ENCODE data around the gene KLHL29. TPM values are rescaled to one million over a fixed set of nuclear protein-coding genes. Genes with fewer than 3 reads are reported as not detected.

Gene KLHL29
- polyA plus RNA-seq, 3 donors: 0.03 TPM; not detected in 2

GRCh38 chr2:23492921-23493320, 107.9 kb downstream of the KLHL29 start:
- WGBS (ENCODE audit: insufficient coverage): 90% methylated on average over 1 of the region's 7 CpGs
- peaks cover 0 to 6% (median 0%) of the 10 kb centered on the region in 7 donors for H3K9me3 Mint-ChIP-seq
- no peak for DNase-seq
- H3K27me3 Mint-ChIP-seq (ENCODE audit: low read depth in 3 of 3): peaks cover 49 to 83% (median 73%) of the 10 kb centered on the region in 3 donors
- H3K27ac ChIP-seq (ENCODE audit: low read depth in 1 of 2, low read length in 2 of 2): no peak overlapping the region
- peaks cover 0 to 3% of the 10 kb centered on the region in 2 donors for H3K36me3 Mint-ChIP-seq
- no peak overlapping the region for H3K4me3 Mint-ChIP-seq
- H3K4me3 ChIP-seq (replicated peaks in 1 of 3; ENCODE audit: low read depth in 2 of 3, low read length in 3 of 3): no peak overlapping the region
- H3K27me3 ChIP-seq (ENCODE audit: control insufficient read depth in 2 of 2, insufficient read depth in 2 of 2, low read length in 2 of 2): peaks cover 7 to 34% of the 10 kb centered on the region in 2 donors
- H4K20me1 ChIP-seq (ENCODE audit: insufficient read depth, low read length): no peaks in the 10 kb centered on the region
- H3K36me3 ChIP-seq (replicated peaks in 1 of 2; ENCODE audit: control insufficient read depth in 1 of 2, insufficient read depth in 2 of 2, low read length in 2 of 2): no peaks in the 10 kb centered on the region
- no peak overlapping the region for H3K9ac ChIP-seq (ENCODE audit: insufficient read depth, low read length, poor library complexity, severe bottlenecking)
- TF ChIP-seq, protein P1, sequence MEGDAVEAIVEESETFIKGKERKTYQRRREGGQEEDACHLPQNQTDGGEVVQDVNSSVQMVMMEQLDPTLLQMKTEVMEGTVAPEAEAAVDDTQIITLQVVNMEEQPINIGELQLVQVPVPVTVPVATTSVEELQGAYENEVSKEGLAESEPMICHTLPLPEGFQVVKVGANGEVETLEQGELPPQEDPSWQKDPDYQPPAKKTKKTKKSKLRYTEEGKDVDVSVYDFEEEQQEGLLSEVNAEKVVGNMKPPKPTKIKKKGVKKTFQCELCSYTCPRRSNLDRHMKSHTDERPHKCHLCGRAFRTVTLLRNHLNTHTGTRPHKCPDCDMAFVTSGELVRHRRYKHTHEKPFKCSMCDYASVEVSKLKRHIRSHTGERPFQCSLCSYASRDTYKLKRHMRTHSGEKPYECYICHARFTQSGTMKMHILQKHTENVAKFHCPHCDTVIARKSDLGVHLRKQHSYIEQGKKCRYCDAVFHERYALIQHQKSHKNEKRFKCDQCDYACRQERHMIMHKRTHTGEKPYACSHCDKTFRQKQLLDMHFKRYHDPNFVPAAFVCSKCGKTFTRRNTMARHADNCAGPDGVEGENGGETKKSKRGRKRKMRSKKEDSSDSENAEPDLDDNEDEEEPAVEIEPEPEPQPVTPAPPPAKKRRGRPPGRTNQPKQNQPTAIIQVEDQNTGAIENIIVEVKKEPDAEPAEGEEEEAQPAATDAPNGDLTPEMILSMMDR (IDR thresholded peaks at IDR 0.05): no peak
- H3K4me1 Mint-ChIP-seq: peaks cover 18% of the 10 kb centered on the region
- H2AFZ ChIP-seq (ENCODE audit: insufficient read depth, low read depth, low read length, poor library complexity, severe bottlenecking): no peak overlapping the region
- no peak overlapping the region for H3K4me2 ChIP-seq (replicated peaks; ENCODE audit: extremely low read depth, low read length, poor library complexity, severe bottlenecking)
- no peaks in the 10 kb centered on the region for H3K9me3 ChIP-seq (replicated peaks in 1 of 2; ENCODE audit: control insufficient read depth in 1 of 2, insufficient read depth in 1 of 2, low read length in 2 of 2)
- H3K79me2 ChIP-seq (ENCODE audit: insufficient read depth, low read length): no peaks in the 10 kb centered on the region
- H3K27ac Mint-ChIP-seq: no peak overlapping the region
- H3K4me1 ChIP-seq (ENCODE audit: control insufficient read depth in 1 of 2, insufficient read depth in 2 of 2, low read length in 2 of 2): peaks cover 19% of the 10 kb centered on the region in 2 donors
- intact Hi-C loops (cut with micrococcal nuclease): no loop called here

GRCh38 chr2:23493846-23494245, 108.9 kb downstream of the KLHL29 start:
- H3K9ac ChIP-seq (ENCODE audit: insufficient read depth, low read length, poor library complexity, severe bottlenecking): no peak overlapping the region
- no peaks in the 10 kb centered on the region for H3K36me3 ChIP-seq (replicated peaks in 1 of 2; ENCODE audit: control insufficient read depth in 1 of 2, insufficient read depth in 2 of 2, low read length in 2 of 2)
- Mint-ChIP-seq H3K36me3 (peaks cover 0 to 3% of the 10 kb centered on the region in 2 donors), H3K4me3 (peak overlapping the region in 1 of 2 donors; percentile 5), H3K27ac (no peak overlapping the region), H3K9me3 (peaks cover 0 to 6% (median 0%) of the 10 kb centered on the region in 7 donors), H3K27me3 (ENCODE audit: low read depth in 3 of 3) (peaks cover 42 to 80% (median 71%) of the 10 kb centered on the region in 3 donors), H3K4me1 (peaks cover 27% of the 10 kb centered on the region)
- no peaks in the 10 kb centered on the region for H3K9me3 ChIP-seq (replicated peaks in 1 of 2; ENCODE audit: control insufficient read depth in 1 of 2, insufficient read depth in 1 of 2, low read length in 2 of 2)
- H3K27ac ChIP-seq (ENCODE audit: low read depth in 1 of 2, low read length in 2 of 2): no peak overlapping the region
- no peak overlapping the region for H3K4me3 ChIP-seq (replicated peaks in 1 of 3; ENCODE audit: low read depth in 2 of 3, low read length in 3 of 3)
- H4K20me1 ChIP-seq (ENCODE audit: insufficient read depth, low read length): no peaks in the 10 kb centered on the region
- H3K4me1 ChIP-seq (ENCODE audit: control insufficient read depth in 1 of 2, insufficient read depth in 2 of 2, low read length in 2 of 2): peaks cover 24 to 27% of the 10 kb centered on the region in 2 donors
- no peak overlapping the region for H2AFZ ChIP-seq (ENCODE audit: insufficient read depth, low read depth, low read length, poor library complexity, severe bottlenecking)
- no peak for DNase-seq
- H3K4me2 ChIP-seq (replicated peaks; ENCODE audit: extremely low read depth, low read length, poor library complexity, severe bottlenecking): no peak overlapping the region
- no peaks in the 10 kb centered on the region for H3K79me2 ChIP-seq (ENCODE audit: insufficient read depth, low read length)
- intact Hi-C loops (cut with micrococcal nuclease): no loop called here
- peaks cover 7 to 42% of the 10 kb centered on the region in 2 donors for H3K27me3 ChIP-seq (ENCODE audit: control insufficient read depth in 2 of 2, insufficient read depth in 2 of 2, low read length in 2 of 2)
- WGBS (ENCODE audit: insufficient coverage): no CpG with 5 or more reads among the region's 4 CpGs
- TF ChIP-seq, protein P1 (IDR thresholded peaks at IDR 0.05): no peak
